Activated naive CD8-positive, alpha-beta T cell treated with anti-CD3 and anti-CD28 coated beads for 36 hours (primary cell): ENCODE results near the gene IL1R1. TPM values are rescaled to one million over a fixed set of nuclear protein-coding genes. Genes with fewer than 3 reads are reported as not detected.
"Not testable (repeated sequence)": the region's sequence is repeated elsewhere in the genome, so short reads cannot be mapped to it uniquely, and the experiment has no call there.

ENCODE experiments used
- DNase-seq: peaks from one replicate; pipeline ENCODE4 v3.0.0; 2021
- H3K27ac Mint-ChIP-seq: one replicate; pipeline ENCODE4 v1.8.0; 2022; ENCODE audit warnings: mild to moderate bottlenecking, moderate library complexity, mixed read lengths
- H3K27me3 Mint-ChIP-seq: one replicate; pipeline ENCODE4 v1.8.0; 2022; ENCODE audit warnings: mild to moderate bottlenecking, mixed read lengths
- H3K36me3 Mint-ChIP-seq: one replicate; pipeline ENCODE4 v1.8.0; 2021; ENCODE audit warnings: mild to moderate bottlenecking, mixed read lengths
- H3K4me1 Mint-ChIP-seq: one replicate; pipeline ENCODE4 v1.8.0; 2021; ENCODE audit warnings: mixed read lengths
- H3K4me3 Mint-ChIP-seq: one replicate; pipeline ENCODE4 v1.8.0; 2022; ENCODE audit warnings: mild to moderate bottlenecking, moderate library complexity, mixed read lengths
- H3K9me3 Mint-ChIP-seq: one replicate; pipeline ENCODE4 v1.8.0; 2022; ENCODE audit warnings: mixed read lengths
- total RNA-seq, 2 experiments: library from RNA; stranded (reverse); gene quantifications; one replicate each; pipeline ENCODE4 v1.2.3, GENCODE V29; 2021

Gene IL1R1
- total RNA-seq, 2 experiments from 2014 or later, result 0.70 to 1.2 TPM

DNA sequence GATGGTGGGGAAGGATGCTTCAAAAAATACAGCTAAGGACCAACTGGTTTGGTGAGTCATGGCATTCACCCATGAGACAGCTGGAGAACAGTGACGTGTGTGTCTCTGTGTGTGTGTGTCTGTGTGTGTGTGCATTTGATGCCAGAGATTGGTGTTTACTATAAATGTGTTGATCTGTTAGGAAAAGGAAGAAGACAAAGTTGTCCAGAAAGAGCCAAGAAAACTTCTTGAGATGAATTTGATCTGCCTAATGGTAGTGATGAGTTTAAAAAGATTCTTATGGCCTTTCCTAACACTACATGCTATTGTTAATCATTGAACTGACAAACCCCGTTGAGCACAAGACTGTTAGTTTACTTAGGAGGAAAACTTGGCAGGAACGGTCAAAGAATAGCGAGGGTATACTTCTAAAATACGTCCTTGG, 36.4 kb upstream of the IL1R1 start:
- H3K4me1 Mint-ChIP-seq, result peaks cover 17% of the 10 kb centered on the region
- peaks cover 1% of the 10 kb centered on the region for H3K36me3 Mint-ChIP-seq
- H3K4me3 Mint-ChIP-seq, result no peak overlapping the region
- H3K27ac Mint-ChIP-seq, result no peak overlapping the region
- peaks cover 3% of the 10 kb centered on the region for H3K9me3 Mint-ChIP-seq
- H3K27me3 Mint-ChIP-seq, result peaks cover 14% of the 10 kb centered on the region
- no peak for DNase-seq

- not testable (repeated sequence) for H3K36me3 Mint-ChIP-seq, H3K27ac Mint-ChIP-seq, DNase-seq, H3K27me3 Mint-ChIP-seq, H3K4me3 Mint-ChIP-seq, H3K9me3 Mint-ChIP-seq
- H3K4me1 Mint-ChIP-seq, result peaks cover 17% of the 10 kb centered on the region
Observed at GRCh38 chr2:102106813-102107740, 35.5 kb upstream of the IL1R1 start.

- Mint-ChIP-seq H3K27me3 (peaks cover 10% of the 10 kb centered on the region), H3K36me3 (peaks cover 2% of the 10 kb centered on the region), H3K9me3 (peaks cover under 1% of the 10 kb centered on the region), H3K4me3 (no peak overlapping the region), H3K4me1 (peaks cover 17% of the 10 kb centered on the region), H3K27ac (no peak overlapping the region)
- DNase-seq, result no peak
Observed at GRCh38 chr2:102107741-102108070, 34.8 kb upstream of the IL1R1 start.

GRCh38 chr2:102109016-102109415, 33.5 kb upstream of the IL1R1 start:
- peaks cover 1% of the 10 kb centered on the region for H3K36me3 Mint-ChIP-seq
- H3K4me3 Mint-ChIP-seq, result no peak overlapping the region
- DNase-seq, result no peak
- no peak overlapping the region for H3K27ac Mint-ChIP-seq
- H3K9me3 Mint-ChIP-seq, result no peaks in the 10 kb centered on the region
- peaks cover 5% of the 10 kb centered on the region for H3K27me3 Mint-ChIP-seq
- peaks cover 16% of the 10 kb centered on the region for H3K4me1 Mint-ChIP-seq

DNA sequence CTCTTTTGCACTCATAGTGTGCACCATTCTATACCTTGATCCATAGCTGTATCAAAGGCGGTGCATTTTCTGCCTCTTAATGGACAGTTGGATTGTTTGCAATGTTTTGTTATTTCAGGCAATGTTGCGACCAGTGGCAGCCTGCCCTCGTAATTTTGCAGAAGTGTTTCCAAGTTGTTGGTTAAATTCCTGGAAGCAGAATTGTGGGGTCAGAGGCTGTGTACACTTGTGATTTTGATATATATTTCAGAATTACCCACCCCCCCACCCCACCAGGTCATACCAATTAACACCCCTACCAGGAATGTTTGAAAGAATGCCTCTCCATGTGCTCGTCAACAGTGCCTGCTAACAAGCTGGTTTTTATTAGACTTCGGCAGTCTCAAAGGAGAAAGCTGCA, 32.4 kb upstream of the IL1R1 start:
- Mint-ChIP-seq H3K27ac (no peak overlapping the region), H3K4me3 (no peak overlapping the region), H3K4me1 (peaks cover 11% of the 10 kb centered on the region), H3K27me3 (peaks cover 5% of the 10 kb centered on the region), H3K36me3 (peaks cover 1% of the 10 kb centered on the region), H3K9me3 (no peaks in the 10 kb centered on the region)
- no peak for DNase-seq

GRCh38 chr2:102110596-102111334, 31.8 kb upstream of the IL1R1 start:
- Mint-ChIP-seq H3K36me3 (peaks cover 1% of the 10 kb centered on the region), H3K27ac (no peak overlapping the region), H3K4me3 (no peak overlapping the region), H3K4me1 (peaks cover 11% of the 10 kb centered on the region), H3K9me3 (no peaks in the 10 kb centered on the region), H3K27me3 (peaks cover 5% of the 10 kb centered on the region)
- DNase-seq, result peak; percentile 5

DNA sequence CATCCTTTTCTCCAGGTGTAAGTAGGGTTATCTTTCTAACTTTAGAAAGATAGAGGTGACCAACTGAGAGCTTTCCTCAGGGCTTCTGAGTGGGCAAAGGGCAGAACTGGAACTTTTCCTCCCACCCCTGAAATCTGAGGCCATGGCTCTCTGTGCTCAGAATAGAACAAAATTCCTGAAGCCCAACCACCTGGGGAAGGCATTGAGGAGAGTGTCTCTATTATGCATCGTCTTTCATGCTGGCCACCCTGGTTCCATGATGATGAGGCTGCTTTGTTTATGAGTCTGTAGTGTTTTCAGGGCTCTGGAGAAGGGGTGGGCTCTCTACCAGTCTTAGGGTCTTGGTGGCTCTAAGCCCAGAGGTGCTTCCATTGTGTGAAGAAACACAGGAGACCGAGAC, 30.7 kb upstream of the IL1R1 start:
- peaks cover 1% of the 10 kb centered on the region for H3K36me3 Mint-ChIP-seq
- H3K4me3 Mint-ChIP-seq, result no peak overlapping the region
- H3K27me3 Mint-ChIP-seq, result peaks cover 5% of the 10 kb centered on the region
- H3K4me1 Mint-ChIP-seq, result peaks cover 11% of the 10 kb centered on the region
- no peak overlapping the region for H3K27ac Mint-ChIP-seq
- no peak for DNase-seq
- no peaks in the 10 kb centered on the region for H3K9me3 Mint-ChIP-seq

DNA sequence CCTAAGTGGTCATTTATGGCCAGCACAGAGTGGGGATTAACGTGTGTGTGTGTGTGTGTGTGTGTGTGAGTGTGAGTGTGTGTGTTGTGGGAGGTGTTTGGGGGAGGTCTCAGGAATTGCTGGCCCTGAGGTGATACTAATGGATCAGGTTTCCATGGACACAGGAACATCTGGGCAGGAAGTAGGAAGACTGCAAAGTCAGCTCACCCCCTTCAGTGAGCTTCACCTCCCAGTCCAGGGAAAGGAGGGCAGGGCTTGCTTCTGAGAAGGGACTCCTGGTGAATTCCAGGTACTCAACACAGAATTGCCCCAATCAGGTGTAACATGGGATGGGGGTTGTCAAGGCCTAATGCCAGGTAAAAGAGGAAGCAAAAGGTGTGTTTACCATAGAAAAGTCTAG, 30.3 kb upstream of the IL1R1 start:
- Mint-ChIP-seq H3K27me3 (peaks cover 5% of the 10 kb centered on the region), H3K4me1 (peaks cover 12% of the 10 kb centered on the region), H3K27ac (no peak overlapping the region), H3K9me3 (no peaks in the 10 kb centered on the region), H3K36me3 (peaks cover 1% of the 10 kb centered on the region), H3K4me3 (no peak overlapping the region)
- no peak for DNase-seq

GRCh38 chr2:102112692-102113665, 29.6 kb upstream of the IL1R1 start:
- Mint-ChIP-seq H3K36me3 (peaks cover 1% of the 10 kb centered on the region), H3K4me3 (no peak overlapping the region), H3K27me3 (peaks cover 5% of the 10 kb centered on the region), H3K27ac (no peak overlapping the region), H3K9me3 (no peaks in the 10 kb centered on the region), H3K4me1 (peaks cover 12% of the 10 kb centered on the region)
- no peak for DNase-seq

- H3K4me1 Mint-ChIP-seq, result peaks cover 12% of the 10 kb centered on the region
- no peaks in the 10 kb centered on the region for H3K9me3 Mint-ChIP-seq
- peaks cover 5% of the 10 kb centered on the region for H3K27me3 Mint-ChIP-seq
- H3K4me3 Mint-ChIP-seq, result no peak overlapping the region
- peaks cover 1% of the 10 kb centered on the region for H3K36me3 Mint-ChIP-seq
- DNase-seq, result no peak
- no peak overlapping the region for H3K27ac Mint-ChIP-seq
Observed at GRCh38 chr2:102114290-102114721, 28.2 kb upstream of the IL1R1 start.

DNA sequence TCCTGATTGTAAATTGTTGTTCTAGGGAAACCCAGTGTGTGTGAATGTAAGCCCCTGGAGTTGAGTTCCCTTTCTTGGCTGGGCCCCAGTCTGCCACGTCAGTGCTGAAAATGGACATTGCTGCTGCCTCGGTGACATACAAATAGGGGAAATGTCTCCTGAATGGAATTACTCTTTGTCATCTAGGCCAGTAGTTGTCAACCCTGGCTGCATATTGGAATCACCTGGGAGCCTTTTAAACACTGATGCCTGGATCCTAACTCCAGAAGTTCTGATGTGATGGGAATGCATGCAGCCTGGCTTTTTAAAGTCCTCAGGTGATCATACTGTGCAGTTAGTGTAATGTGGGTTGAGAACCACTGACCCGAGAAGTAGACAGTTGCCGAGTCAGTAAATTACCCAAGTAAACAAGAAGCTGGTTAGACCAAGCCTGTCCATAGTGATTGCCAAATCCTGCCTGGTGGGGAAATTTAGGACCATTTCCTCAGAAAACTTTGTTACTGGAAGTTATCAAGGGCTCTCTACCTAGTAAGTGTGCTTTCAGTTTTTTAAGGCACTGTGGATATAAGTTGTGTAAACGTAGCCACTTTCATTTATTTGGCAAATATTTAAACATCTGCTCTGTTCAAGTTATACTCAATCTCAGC, 27.6 kb upstream of the IL1R1 start:
- no peak overlapping the region for H3K27ac Mint-ChIP-seq
- no peaks in the 10 kb centered on the region for H3K9me3 Mint-ChIP-seq
- no peak overlapping the region for H3K4me3 Mint-ChIP-seq
- H3K27me3 Mint-ChIP-seq, result peaks cover 3% of the 10 kb centered on the region
- H3K36me3 Mint-ChIP-seq, result peaks cover 1% of the 10 kb centered on the region
- peaks cover 12% of the 10 kb centered on the region for H3K4me1 Mint-ChIP-seq
- DNase-seq, result no peak

DNA sequence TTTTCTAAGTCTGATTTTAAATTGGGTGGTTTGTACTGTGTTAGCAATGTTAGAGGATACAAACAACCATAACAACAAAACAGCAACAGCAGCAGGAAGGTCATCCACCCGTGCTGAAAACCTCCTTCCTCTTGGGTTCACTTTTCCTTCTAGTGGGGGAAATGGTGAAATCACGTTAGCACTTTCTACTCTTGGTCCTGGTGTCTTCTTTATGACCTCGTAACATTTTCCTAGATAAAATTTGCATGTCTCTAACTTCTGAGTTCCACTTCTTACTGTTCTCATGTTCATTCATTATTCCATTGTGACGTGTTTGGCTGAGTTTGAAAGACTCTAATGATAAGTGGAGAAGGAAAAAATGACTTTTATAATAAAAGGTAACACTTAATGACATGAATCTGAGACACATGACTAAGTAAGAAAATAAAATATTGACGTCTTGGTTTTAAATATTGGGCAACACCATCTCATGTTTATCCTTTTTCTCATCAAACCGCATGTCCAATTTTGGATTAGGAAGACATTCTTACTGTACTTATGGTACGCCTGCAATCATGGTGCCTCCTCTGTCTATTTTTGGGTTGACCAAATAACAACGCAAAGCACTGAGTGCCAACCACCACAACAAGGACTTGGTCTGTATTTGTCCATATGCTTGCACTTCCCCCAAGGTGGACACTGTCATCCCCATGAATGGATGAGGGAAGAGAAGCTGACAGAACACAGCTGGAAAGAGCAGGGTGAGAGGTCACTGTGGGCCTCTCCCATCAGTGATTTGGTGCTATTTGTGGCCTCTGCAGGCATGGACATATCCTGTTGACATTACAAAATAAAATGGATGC, 25.7 kb upstream of the IL1R1 start:
- H3K27me3 Mint-ChIP-seq, result no peaks in the 10 kb centered on the region
- no peak for DNase-seq
- no peaks in the 10 kb centered on the region for H3K9me3 Mint-ChIP-seq
- H3K27ac Mint-ChIP-seq, result no peak overlapping the region
- H3K4me1 Mint-ChIP-seq, result peaks cover 7% of the 10 kb centered on the region
- peaks cover 1% of the 10 kb centered on the region for H3K36me3 Mint-ChIP-seq
- no peak overlapping the region for H3K4me3 Mint-ChIP-seq

DNA sequence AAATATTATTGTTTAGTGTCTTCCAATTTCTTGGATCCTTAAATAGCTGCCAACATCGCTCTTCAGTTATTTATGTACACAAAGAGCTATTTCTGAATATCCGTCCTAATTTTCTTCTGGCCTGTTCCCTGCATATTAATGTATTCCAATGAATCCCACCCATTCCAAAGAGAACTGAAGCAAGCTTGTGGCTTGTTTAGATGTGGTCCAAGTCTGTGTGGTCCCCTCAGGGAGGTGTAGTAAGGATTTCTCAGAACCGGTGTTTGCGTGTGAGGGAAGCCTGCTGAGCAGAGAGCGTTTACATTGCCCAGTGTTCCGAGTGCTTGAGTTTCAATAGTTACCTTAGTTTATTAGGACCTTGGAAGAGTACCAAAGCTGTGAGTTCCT, 25.1 kb upstream of the IL1R1 start:
- Mint-ChIP-seq H3K4me3 (no peak overlapping the region), H3K27me3 (no peaks in the 10 kb centered on the region), H3K27ac (no peak overlapping the region), H3K36me3 (no peaks in the 10 kb centered on the region), H3K4me1 (peaks cover 7% of the 10 kb centered on the region), H3K9me3 (no peaks in the 10 kb centered on the region)
- DNase-seq, result no peak

DNA sequence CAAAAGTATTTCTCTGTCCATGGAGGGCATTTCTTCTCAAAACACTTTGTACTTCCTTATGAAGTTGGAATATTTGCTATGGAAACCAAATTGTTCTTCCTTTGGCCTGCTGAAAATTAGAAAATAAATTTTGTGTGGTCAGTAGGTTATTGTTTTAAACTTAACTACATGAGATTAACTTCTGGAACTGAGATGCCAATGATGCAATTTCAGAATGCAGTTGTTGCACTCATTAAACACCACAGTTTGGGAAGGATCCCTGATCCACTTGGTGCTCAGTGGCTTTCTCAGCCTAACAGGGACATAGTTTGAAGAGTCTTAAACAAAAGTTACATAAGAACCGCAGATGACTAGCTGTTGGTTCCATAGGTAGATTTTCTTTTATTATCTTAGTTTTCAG, 23.3 kb upstream of the IL1R1 start:
- H3K4me3 Mint-ChIP-seq, result no peak overlapping the region
- peaks cover 4% of the 10 kb centered on the region for H3K27me3 Mint-ChIP-seq
- H3K27ac Mint-ChIP-seq, result no peak overlapping the region
- H3K36me3 Mint-ChIP-seq, result no peaks in the 10 kb centered on the region
- no peak for DNase-seq
- H3K9me3 Mint-ChIP-seq, result peaks cover 1% of the 10 kb centered on the region
- H3K4me1 Mint-ChIP-seq, result peaks cover 4% of the 10 kb centered on the region
